Measurements from ENCODE around the gene TRMO.

The TRMO gene

GRCh38 chr9:97964901-97965300 lies 42.6 kb upstream of the TRMO start (continued):
- TF ChIP-seq SCRT1 (tag by site-specific recombination; IDR thresholded peaks at IDR 0.05; ENCODE audit: borderline replicate concordance) (no peak), ZNF366 (tag by site-specific recombination; conservative IDR thresholded peaks at IDR 0.05) (no peak), KLF8 (tag by site-specific recombination; IDR thresholded peaks at IDR 0.05) (no peak), ZBTB44 (tag by site-specific recombination; IDR thresholded peaks at IDR 0.05) (no peak)

GRCh38 chr9:97963232-97963631 lies 40.9 kb upstream of the TRMO start:
- Histone ChIP-seq H3K27ac (ENCODE audit: extremely low read depth, low read depth, low read length) (no peak overlapping the region), H3K4me1 (ENCODE audit: control insufficient read depth, insufficient read depth, low read length) (no peaks in the 10 kb centered on the region), H3K9me3 (ENCODE audit: control insufficient read depth, insufficient read depth, low read depth, low read length) (no peaks in the 10 kb centered on the region), H3K36me3 (ENCODE audit: control insufficient read depth in 2 of 2, insufficient read depth in 1 of 2, low read length in 2 of 2) (no peaks in the 10 kb centered on the region), H3K4me3 (ENCODE audit: low read depth, low read length) (no peak overlapping the region)
- ChIA-PET POLR2A (no interaction called here), CTCF (interaction anchor here (1.0 to 1.5 kb wide), 2 partner anchors 9 to 39 kb away, joined by 4 read pairs; no protein-coding TSS in a partner anchor)
- no peak for TF ChIP-seq ZFP37 (tag by site-specific recombination; IDR thresholded peaks at IDR 0.05)
- no peak for TF ChIP-seq ZNF302 (tag by site-specific recombination; IDR thresholded peaks at IDR 0.05; ENCODE audit: low read depth)
- TF ChIP-seq SALL2 (tag by site-specific recombination; IDR thresholded peaks at IDR 0.05; ENCODE audit: borderline replicate concordance), result no peak
- no peak for TF ChIP-seq ZNF140 (tag by site-specific recombination; IDR thresholded peaks at IDR 0.05)
- no peak for TF ChIP-seq WT1 (tag by site-specific recombination; IDR thresholded peaks at IDR 0.05)
- TF ChIP-seq ZNF175 (tag by site-specific recombination; IDR thresholded peaks at IDR 0.05), result no peak
- TF ChIP-seq ZSCAN5A (tag by site-specific recombination; IDR thresholded peaks at IDR 0.05), result no peak
- TF ChIP-seq ZNF792 (tag by site-specific recombination; IDR thresholded peaks at IDR 0.05), result no peak
- no peak for TF ChIP-seq ZNF174 (tag by site-specific recombination; IDR thresholded peaks at IDR 0.05)
- no peak for TF ChIP-seq TSHZ1 (tag by site-specific recombination; IDR thresholded peaks at IDR 0.05; ENCODE audit: borderline replicate concordance)
- no peak for TF ChIP-seq SCRT1 (tag by site-specific recombination; IDR thresholded peaks at IDR 0.05; ENCODE audit: borderline replicate concordance)
- no peak for TF ChIP-seq ZNF211 (tag by site-specific recombination; IDR thresholded peaks at IDR 0.05; ENCODE audit: low read depth)
- TF ChIP-seq HOXD13 (CRISPR knock-in tag; IDR thresholded peaks at IDR 0.05; ENCODE audit: borderline replicate concordance), result no peak
- TF ChIP-seq ZBTB6 (tag by site-specific recombination; IDR thresholded peaks at IDR 0.05), result no peak
- TF ChIP-seq BCL11B (tag by site-specific recombination; IDR thresholded peaks at IDR 0.05; ENCODE audit: low read depth), result no peak
- no peak for TF ChIP-seq HIC1 (tag by site-specific recombination; IDR thresholded peaks at IDR 0.05)
- TF ChIP-seq ZNF670 (tag by site-specific recombination; IDR thresholded peaks at IDR 0.05; ENCODE audit: low read depth), result no peak
- TF ChIP-seq ZNF48 (tag by site-specific recombination; IDR thresholded peaks at IDR 0.05), result no peak
- no peak for TF ChIP-seq ZNF121 (tag by site-specific recombination; IDR thresholded peaks at IDR 0.05)
- no peak for TF ChIP-seq ZNF704 (tag by site-specific recombination; IDR thresholded peaks at IDR 0.05)

Data from HEK293 (cell line).